ENCODE results near the gene CPSF4L. TPM values are rescaled to one million over a fixed set of nuclear protein-coding genes. Genes with fewer than 3 reads are reported as not detected.

Gene CPSF4L
- total RNA-seq, 4 donors from 2014 or later, result 0.65 TPM; not detected in 3

DNA sequence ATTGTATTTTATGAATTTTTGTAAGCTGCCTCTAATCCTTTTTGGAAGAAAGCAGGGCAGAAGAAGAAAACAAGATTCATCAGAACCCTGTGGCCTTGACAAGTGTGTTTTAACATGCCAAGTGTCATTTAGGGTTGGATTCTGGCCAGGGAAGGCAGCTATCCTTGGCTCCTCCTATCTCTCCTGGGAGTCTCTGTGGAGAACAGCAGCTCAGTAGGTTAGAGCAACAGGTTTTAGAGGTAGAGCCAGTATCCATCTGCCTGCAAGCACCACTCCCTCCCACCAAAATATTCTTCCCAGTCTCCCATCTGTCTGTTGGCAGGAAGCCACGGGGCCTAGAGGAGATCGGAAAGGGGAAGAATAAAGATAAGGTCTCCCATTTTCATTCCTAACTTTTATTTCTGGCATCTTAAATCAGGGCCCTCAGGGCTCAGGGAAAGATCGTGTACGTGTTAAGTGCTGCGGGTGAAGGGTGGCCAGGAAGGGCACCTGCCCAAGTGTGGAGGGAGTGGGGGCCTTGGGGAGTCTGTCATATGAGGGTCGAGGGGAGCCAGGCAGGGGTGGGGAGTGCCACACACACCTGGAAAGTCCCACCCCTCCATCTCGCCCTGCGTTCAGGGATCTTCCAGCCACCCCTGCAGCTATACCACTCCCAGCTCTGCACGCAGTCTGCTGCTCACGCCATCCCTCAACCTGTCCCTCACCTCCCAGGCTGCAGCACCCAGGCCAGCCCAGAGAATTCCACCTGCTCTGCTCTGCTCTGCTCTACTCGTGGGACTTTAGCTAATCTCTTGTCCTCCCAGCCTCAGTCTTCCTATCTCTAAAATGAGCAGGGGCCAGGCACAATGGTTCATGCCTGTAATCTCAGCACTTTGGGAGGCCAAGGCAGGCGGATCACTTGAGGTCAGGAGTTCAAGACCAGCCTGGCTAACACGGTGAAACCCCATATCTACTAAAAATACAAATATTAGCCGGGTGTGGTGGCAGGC is 17.1 kb upstream of the CPSF4L start:
- TF ChIP-seq, protein P1, sequence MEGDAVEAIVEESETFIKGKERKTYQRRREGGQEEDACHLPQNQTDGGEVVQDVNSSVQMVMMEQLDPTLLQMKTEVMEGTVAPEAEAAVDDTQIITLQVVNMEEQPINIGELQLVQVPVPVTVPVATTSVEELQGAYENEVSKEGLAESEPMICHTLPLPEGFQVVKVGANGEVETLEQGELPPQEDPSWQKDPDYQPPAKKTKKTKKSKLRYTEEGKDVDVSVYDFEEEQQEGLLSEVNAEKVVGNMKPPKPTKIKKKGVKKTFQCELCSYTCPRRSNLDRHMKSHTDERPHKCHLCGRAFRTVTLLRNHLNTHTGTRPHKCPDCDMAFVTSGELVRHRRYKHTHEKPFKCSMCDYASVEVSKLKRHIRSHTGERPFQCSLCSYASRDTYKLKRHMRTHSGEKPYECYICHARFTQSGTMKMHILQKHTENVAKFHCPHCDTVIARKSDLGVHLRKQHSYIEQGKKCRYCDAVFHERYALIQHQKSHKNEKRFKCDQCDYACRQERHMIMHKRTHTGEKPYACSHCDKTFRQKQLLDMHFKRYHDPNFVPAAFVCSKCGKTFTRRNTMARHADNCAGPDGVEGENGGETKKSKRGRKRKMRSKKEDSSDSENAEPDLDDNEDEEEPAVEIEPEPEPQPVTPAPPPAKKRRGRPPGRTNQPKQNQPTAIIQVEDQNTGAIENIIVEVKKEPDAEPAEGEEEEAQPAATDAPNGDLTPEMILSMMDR (IDR thresholded peaks at IDR 0.05), result no peak
- DNase-seq (ENCODE audit: low spot score) (no peak), ATAC-seq (ENCODE audit: low FRiP score) (peak; percentile 42)

- no peak for DNase-seq (ENCODE audit: low spot score)
- TF ChIP-seq, protein P1 (IDR thresholded peaks at IDR 0.05), result no peak
- ATAC-seq (ENCODE audit: low FRiP score), result no peak
Observed at GRCh38 chr17:73278049-73278464, 16.4 kb upstream of the CPSF4L start.

DNA sequence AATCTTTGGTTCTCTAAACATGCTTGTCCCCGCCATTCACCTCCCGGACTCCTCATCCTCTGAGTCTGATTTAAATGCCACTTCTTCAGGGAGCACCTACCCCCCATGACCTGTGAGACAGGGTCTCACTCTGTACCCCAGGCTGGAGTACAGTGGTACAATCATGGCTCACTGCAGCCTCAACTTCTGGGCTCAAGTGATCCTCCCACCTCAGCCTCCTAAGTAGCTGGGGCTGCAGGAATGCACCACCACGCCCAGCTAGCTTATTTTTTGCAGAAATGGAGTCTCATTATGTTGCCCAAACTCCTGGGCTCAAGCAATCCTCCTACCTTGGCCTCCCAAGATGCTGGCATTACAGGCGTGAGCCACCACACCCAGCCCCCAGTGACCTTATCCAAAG is 12.8 kb upstream of the CPSF4L start:
- no peak for DNase-seq (ENCODE audit: low spot score)
- TF ChIP-seq, protein P1 (IDR thresholded peaks at IDR 0.05), result no peak
- no peak for ATAC-seq (ENCODE audit: low FRiP score)

- ATAC-seq (ENCODE audit: low FRiP score), result no peak
- TF ChIP-seq, protein P1 (IDR thresholded peaks at IDR 0.05), result no peak
- DNase-seq (ENCODE audit: low spot score), result no peak
Observed at GRCh38 chr17:73272906-73273218, 11.2 kb upstream of the CPSF4L start.

DNA sequence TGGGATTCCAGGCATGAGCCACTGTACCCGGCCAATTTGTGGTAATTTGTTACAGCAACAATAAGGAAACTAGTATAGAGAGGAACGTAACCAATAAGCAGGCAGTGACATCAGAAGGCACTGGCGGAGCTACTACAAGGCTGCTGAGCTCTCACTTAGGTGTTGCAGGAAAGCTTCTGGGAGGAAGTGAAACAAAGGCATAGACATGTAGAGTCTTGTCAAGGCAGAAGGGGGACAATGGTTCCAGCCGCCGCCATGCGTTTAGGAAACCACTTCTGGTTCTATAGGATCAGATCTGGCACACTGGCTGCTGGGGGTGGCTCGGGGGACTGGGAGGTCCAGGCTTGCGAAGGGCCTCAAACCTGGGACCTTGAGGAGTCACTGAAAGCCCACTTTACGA is 9.4 kb upstream of the CPSF4L start:
- no peak for DNase-seq (ENCODE audit: low spot score)

GRCh38 chr17:73269791-73270190 is 8.1 kb upstream of the CPSF4L start:
- TF ChIP-seq, protein P1 (IDR thresholded peaks at IDR 0.05), result no peak
- ATAC-seq (ENCODE audit: low FRiP score) (no peak), DNase-seq (ENCODE audit: low spot score) (no peak)

More for the DNA sequence above, 9.4 kb upstream of the CPSF4L start:
- TF ChIP-seq, protein P1 (IDR thresholded peaks at IDR 0.05), result no peak
- no peak for ATAC-seq (ENCODE audit: low FRiP score)

DNA sequence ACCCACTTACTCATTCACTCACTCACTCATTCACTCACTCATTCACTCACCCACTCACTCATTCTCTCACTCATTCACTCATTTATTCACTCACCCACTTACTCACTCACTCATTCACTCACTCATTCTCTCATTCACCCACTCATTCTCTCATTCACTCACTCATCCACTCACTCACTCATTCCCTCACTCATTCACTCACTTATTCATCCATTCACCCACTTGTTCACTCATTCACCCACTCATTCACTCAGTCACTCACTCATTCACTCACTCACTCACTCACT is 7.6 kb upstream of the CPSF4L start:
- ATAC-seq (ENCODE audit: low FRiP score) (no peak), DNase-seq (ENCODE audit: low spot score) (no peak)
- TF ChIP-seq, protein P1 (IDR thresholded peaks at IDR 0.05), result no peak
